Activated CD8-positive, alpha-beta memory T cell treated with anti-CD3 and anti-CD28 coated beads for 4 hours (primary cell): ENCODE data around the gene FIS1.
"Not testable (repeated sequence)": the region's sequence is repeated elsewhere in the genome, so short reads cannot be mapped to it uniquely, and the experiment has no call there.

Experiments
- DNase-seq, 2 donors: peaks; one replicate each; pipeline ENCODE4 v3.0.0-alpha.2; 2020; ENCODE audit warnings: low read depth in 2 of 2

FIS1 gene

GRCh38 chr7:101255796-101256195 lies 10.9 kb upstream of the FIS1 start:
- DNase-seq, result no peak

- DNase-seq, result not testable (repeated sequence)
Measured at GRCh38 chr7:101253199-101253598, 8.3 kb upstream of the FIS1 start.

- DNase-seq, result peak; percentile 97
Measured at GRCh38 chr7:101251871-101252659, 7.2 kb upstream of the FIS1 start.

- DNase-seq, result no peak
Measured at GRCh38 chr7:101250324-101250723, 5.4 kb upstream of the FIS1 start.

GRCh38 chr7:101248276-101248675 lies 3.4 kb upstream of the FIS1 start:
- no peak for DNase-seq

GRCh38 chr7:101245147-101245668 lies 327 bp upstream of the FIS1 start:
- DNase-seq, result no peak

GRCh38 chr7:101243646-101244374 lies 1.1 kb downstream of the FIS1 start:
- no peak for DNase-seq

GRCh38 chr7:101241443-101242349 lies 3.2 kb downstream of the FIS1 start:
- no peak for DNase-seq

GRCh38 chr7:101241015-101241363 lies 3.9 kb downstream of the FIS1 start:
- DNase-seq, result no peak

- no peak for DNase-seq
Measured at GRCh38 chr7:101240226-101241014, 4.5 kb downstream of the FIS1 start.

GRCh38 chr7:101239951-101240220 lies 5.0 kb downstream of the FIS1 start:
- DNase-seq, result no peak

- no peak for DNase-seq
Measured at GRCh38 chr7:101239191-101239950, 5.5 kb downstream of the FIS1 start.

GRCh38 chr7:101238226-101239182 lies 6.4 kb downstream of the FIS1 start:
- DNase-seq, result no peak

- no peak for DNase-seq
Measured at GRCh38 chr7:101237206-101238067, 7.4 kb downstream of the FIS1 start, which contains the start of gene CLDN15. CLDN15 (minus strand) TSS chr7:101237802; CDS start chr7:101237581, 221 bp downstream.

GRCh38 chr7:101236292-101236835 lies 8.5 kb downstream of the FIS1 start:
- no peak for DNase-seq

GRCh38 chr7:101235522-101235921 lies 9.4 kb downstream of the FIS1 start:
- DNase-seq, result no peak

GRCh38 chr7:101235050-101235449 lies 9.8 kb downstream of the FIS1 start:
- DNase-seq, result no peak

GRCh38 chr7:101234636-101235035 lies 10.2 kb downstream of the FIS1 start:
- no peak for DNase-seq
